ENCODE measurements around the gene AHCYL2. TPM values are rescaled to one million over a fixed set of nuclear protein-coding genes. Genes with fewer than 3 reads are reported as not detected.
"Not testable (repeated sequence)": the region's sequence is repeated elsewhere in the genome, so short reads cannot be mapped to it uniquely, and the experiment has no call there.

AHCYL2 gene
- total and polyA plus RNA-seq, 9 donors: 8.7 to 25.8 (median 17.2) TPM

GRCh38 chr7:129210989-129211312, 13.9 kb upstream of the AHCYL2 start:
- Histone ChIP-seq H3K27ac (no peak overlapping the region), H3K4me3 (no peak overlapping the region), H3K9me3 (no peaks in the 10 kb centered on the region), H3K36me3 (no peaks in the 10 kb centered on the region), H3K4me1 (ENCODE audit: insufficient read depth) (no peaks in the 10 kb centered on the region), H3K27me3 (no peaks in the 10 kb centered on the region)
- intact Hi-C loops (cut with DNase I): loop anchor here (2.0 to 10.0 kb wide), 5 partner anchors 48 to 264 kb away; no protein-coding TSS in a partner anchor
- TF ChIP-seq EP300 (IDR thresholded peaks at IDR 0.05) (no peak), CTCF (IDR thresholded peaks at IDR 0.05) (no peak), POLR2A (IDR thresholded peaks at IDR 0.05) (no peak)
- no peak for DNase-seq
- 83 to 88% (median 85%) methylated on average over 14 of the region's 14 CpGs for WGBS, 3 donors

GRCh38 chr7:129212126-129212525, 12.7 kb upstream of the AHCYL2 start:
- WGBS, 3 donors: 85 to 87% (median 86%) methylated on average over 14 of the region's 14 CpGs
- intact Hi-C loops (cut with DNase I): loop anchor here in 3 of 4 donors (2.0 to 10.0 kb wide), 5 partner anchors 49 to 263 kb away; no protein-coding TSS in a partner anchor
- no peaks in the 10 kb centered on the region for H3K9me3 ChIP-seq
- TF ChIP-seq CTCF (IDR thresholded peaks at IDR 0.05) (no peak), POLR2A (IDR thresholded peaks at IDR 0.05) (no peak), EP300 (IDR thresholded peaks at IDR 0.05) (no peak)
- no peaks in the 10 kb centered on the region for H3K36me3 ChIP-seq
- H3K4me1 ChIP-seq (ENCODE audit: insufficient read depth): no peaks in the 10 kb centered on the region
- DNase-seq: no peak
- H3K27ac ChIP-seq: no peak overlapping the region
- H3K4me3 ChIP-seq: no peak overlapping the region
- H3K27me3 ChIP-seq: no peaks in the 10 kb centered on the region

GRCh38 chr7:129212596-129212995, 12.2 kb upstream of the AHCYL2 start:
- Histone ChIP-seq H3K27me3 (no peaks in the 10 kb centered on the region), H3K36me3 (no peaks in the 10 kb centered on the region), H3K27ac (no peak overlapping the region), H3K9me3 (no peaks in the 10 kb centered on the region), H3K4me1 (ENCODE audit: insufficient read depth) (no peaks in the 10 kb centered on the region), H3K4me3 (no peak overlapping the region)
- DNase-seq: no peak
- intact Hi-C loops (cut with DNase I): loop anchor here in 3 of 4 donors (2.0 to 10.0 kb wide), 5 partner anchors 50 to 262 kb away; no protein-coding TSS in a partner anchor
- WGBS, 3 donors: 75 to 80% (median 77%) methylated on average over 4 of the region's 4 CpGs
- TF ChIP-seq EP300 (IDR thresholded peaks at IDR 0.05) (no peak), POLR2A (IDR thresholded peaks at IDR 0.05) (no peak), CTCF (IDR thresholded peaks at IDR 0.05) (no peak)

GRCh38 chr7:129213828-129214227, 11.0 kb upstream of the AHCYL2 start:
- H3K4me1 ChIP-seq (ENCODE audit: insufficient read depth): no peaks in the 10 kb centered on the region
- H3K27me3 ChIP-seq: no peaks in the 10 kb centered on the region
- no peaks in the 10 kb centered on the region for H3K9me3 ChIP-seq
- H3K36me3 ChIP-seq: no peaks in the 10 kb centered on the region
- no peak overlapping the region for H3K4me3 ChIP-seq
- no peak overlapping the region for H3K27ac ChIP-seq
- TF ChIP-seq CTCF (IDR thresholded peaks at IDR 0.05): no peak
- no peak for TF ChIP-seq POLR2A (IDR thresholded peaks at IDR 0.05)
- TF ChIP-seq EP300 (IDR thresholded peaks at IDR 0.05): no peak
- intact Hi-C loops (cut with DNase I): loop anchor here in 3 of 4 donors (2.0 to 10.0 kb wide), 5 partner anchors 51 to 261 kb away; no protein-coding TSS in a partner anchor
- no peak for DNase-seq
- WGBS, 3 donors: 54 to 64% (median 61%) methylated on average over 14 to 15 of the region's 15 CpGs

GRCh38 chr7:129215691-129216090, 9.1 kb upstream of the AHCYL2 start:
- WGBS, 3 donors: 95 to 97% (median 96%) methylated on average over 15 of the region's 15 CpGs
- H3K4me3 ChIP-seq; H3K27ac ChIP-seq; H3K27me3 ChIP-seq; H3K9me3 ChIP-seq; DNase-seq; H3K4me1 ChIP-seq (ENCODE audit: insufficient read depth); H3K36me3 ChIP-seq: not testable (repeated sequence)
- intact Hi-C loops (cut with DNase I): loop anchor here (5.0 to 10.0 kb wide), 5 partner anchors 79 to 259 kb away; no protein-coding TSS in a partner anchor

GRCh38 chr7:129216101-129216715, 8.6 kb upstream of the AHCYL2 start:
- H3K36me3 ChIP-seq; H3K4me3 ChIP-seq; H3K27ac ChIP-seq; H3K27me3 ChIP-seq; H3K9me3 ChIP-seq; DNase-seq; H3K4me1 ChIP-seq (ENCODE audit: insufficient read depth): not testable (repeated sequence)
- WGBS, 3 donors: 94 to 96% (median 96%) methylated on average over 29 to 34 of the region's 34 CpGs
- intact Hi-C loops (cut with DNase I): loop anchor here (5.0 to 10.0 kb wide), 5 partner anchors 79 to 259 kb away; no protein-coding TSS in a partner anchor

GRCh38 chr7:129216821-129217416, 7.9 kb upstream of the AHCYL2 start:
- not testable (repeated sequence) for H3K9me3 ChIP-seq; H3K36me3 ChIP-seq; H3K4me3 ChIP-seq; H3K4me1 ChIP-seq (ENCODE audit: insufficient read depth); DNase-seq; H3K27me3 ChIP-seq; H3K27ac ChIP-seq
- intact Hi-C loops (cut with DNase I): loop anchor here (5.0 to 10.0 kb wide), 5 partner anchors 78 to 258 kb away; no protein-coding TSS in a partner anchor
- whole genome bisulfite sequencing, 3 donors: 74 to 79% (median 75%) methylated on average over 8 of the region's 8 CpGs

Data from ovary (tissue), 9 donors.